Stimulated activated CD4-positive, alpha-beta T cell treated with anti-CD3 and anti-CD28 coated beads, Interleukin-4, amount 100 ng/mL, for 1 hour (primary cell): Measurements from ENCODE around the gene CUEDC2.

Experiments used
- DNase-seq: peaks from one replicate; pipeline ENCODE4 v3.0.0-alpha.2; 2020

CUEDC2 gene

GRCh38 chr10:102408728-102409603, 23.4 kb downstream of the CUEDC2 start:
- DNase-seq, result peak; percentile 85

- DNase-seq, result no peak
Measured at GRCh38 chr10:102408131-102408727, 24.1 kb downstream of the CUEDC2 start.

GRCh38 chr10:102407425-102408130, 24.8 kb downstream of the CUEDC2 start:
- no peak for DNase-seq

DNA sequence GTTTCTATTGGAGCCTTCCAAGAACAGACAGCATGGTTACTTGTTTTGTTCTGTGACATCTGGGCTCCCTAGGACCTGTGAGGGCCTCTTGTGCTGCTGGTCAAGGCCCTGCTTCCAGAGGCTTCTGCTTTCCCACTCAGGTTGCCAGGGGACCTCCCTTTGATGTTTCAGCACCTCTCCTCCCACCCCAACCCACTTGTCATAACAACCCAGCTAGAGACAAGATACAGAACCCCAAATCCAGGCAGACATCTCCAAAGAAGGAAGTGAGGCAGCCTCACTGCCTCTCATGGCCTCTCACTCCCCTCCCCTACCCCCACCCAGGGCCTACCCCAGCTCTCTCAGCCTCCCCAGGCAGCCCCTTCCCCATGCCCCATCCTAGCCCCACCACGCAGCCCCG, 25.6 kb downstream of the CUEDC2 start:
- DNase-seq, result no peak

GRCh38 chr10:102405632-102406031, 26.7 kb downstream of the CUEDC2 start:
- no peak for DNase-seq

GRCh38 chr10:102405108-102405571, 27.2 kb downstream of the CUEDC2 start:
- no peak for DNase-seq

DNA sequence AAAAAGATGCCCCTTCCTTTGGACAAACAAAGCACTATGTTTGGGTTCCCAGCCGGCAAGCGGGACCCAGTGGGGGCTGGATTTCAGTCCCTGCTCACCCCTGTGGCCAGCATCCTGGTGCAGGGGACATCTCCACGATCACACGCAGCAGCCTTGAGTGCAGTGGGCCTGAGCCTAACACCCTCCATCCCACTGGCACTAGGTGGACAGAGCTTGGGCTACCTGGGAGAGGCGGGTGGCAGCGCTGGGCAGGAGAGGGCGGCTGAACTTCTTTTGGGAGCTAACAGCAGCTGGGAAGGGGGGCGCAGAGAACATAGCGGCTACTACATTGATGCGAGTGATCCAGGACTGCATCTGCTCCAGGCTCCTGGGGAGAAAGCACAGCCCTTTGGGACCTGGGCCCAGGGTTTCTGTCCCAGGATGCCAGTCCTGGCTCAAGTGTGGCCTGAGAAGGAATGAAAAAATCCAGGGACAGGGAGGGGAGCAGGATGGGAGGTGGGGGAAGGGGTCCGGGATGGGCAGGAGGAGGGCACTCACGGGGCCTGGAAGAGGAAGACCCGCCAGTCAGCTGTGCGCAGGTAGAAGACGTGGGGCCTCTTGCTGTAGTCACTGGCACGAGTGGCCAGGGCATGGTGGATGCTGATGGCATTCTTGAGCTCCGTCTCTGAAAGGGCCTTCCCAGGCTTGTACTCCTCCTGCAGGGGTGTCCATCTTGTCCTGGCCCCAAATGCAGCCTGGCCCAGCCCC, 27.8 kb downstream of the CUEDC2 start:
- DNase-seq, result no peak

GRCh38 chr10:102403115-102403514, 29.3 kb downstream of the CUEDC2 start:
- DNase-seq, result no peak

GRCh38 chr10:102402512-102402896, 29.9 kb downstream of the CUEDC2 start:
- no peak for DNase-seq

DNA sequence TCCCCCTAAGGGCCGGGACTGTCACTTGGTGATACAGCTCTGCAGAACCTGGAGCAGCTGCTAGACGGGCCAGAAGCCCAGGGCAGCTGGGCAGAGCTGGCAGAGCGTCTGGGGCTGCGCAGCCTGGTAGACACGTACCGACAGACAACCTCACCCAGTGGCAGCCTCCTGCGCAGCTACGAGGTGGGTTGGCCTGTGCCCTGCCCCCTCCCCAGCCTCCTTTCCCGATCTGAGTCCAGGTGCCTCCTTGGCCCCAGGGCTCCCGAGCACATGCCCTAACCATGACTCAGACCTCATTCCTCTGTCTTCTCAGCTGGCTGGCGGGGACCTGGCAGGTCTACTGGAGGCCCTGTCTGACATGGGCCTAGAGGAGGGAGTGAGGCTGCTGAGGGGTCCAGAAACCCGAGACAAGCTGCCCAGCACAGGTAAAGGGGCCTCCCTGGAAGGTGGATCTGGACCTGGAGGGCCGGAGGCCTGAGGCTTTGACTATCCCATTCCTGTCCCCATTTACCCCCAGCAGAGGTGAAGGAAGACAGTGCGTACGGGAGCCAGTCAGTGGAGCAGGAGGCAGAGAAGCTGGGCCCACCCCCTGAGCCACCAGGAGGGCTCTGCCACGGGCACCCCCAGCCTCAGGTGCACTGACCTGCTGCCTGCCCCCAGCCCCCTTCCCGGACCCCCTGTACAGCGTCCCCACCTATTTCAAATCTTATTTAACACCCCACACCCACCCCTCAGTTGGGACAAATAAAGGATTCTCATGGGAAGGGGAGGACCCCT, 30.5 kb downstream of the CUEDC2 start:
- no peak for DNase-seq

DNA sequence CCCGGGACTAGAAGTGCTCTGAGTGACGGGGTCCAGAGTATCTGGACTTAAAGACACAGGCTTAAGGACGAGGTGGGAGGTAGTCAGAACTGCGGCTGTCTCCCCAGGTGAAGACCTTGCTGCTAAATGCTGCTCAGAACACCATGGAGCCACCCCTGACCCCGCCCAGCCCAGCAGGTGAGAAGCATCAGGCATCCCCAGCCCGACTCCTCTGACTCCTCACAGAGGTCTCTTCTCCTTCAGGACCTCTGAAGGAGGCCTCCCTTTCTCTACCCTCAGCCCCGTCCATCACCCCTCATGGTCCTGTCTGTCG, 31.1 kb downstream of the CUEDC2 start:
- DNase-seq, result no peak

DNA sequence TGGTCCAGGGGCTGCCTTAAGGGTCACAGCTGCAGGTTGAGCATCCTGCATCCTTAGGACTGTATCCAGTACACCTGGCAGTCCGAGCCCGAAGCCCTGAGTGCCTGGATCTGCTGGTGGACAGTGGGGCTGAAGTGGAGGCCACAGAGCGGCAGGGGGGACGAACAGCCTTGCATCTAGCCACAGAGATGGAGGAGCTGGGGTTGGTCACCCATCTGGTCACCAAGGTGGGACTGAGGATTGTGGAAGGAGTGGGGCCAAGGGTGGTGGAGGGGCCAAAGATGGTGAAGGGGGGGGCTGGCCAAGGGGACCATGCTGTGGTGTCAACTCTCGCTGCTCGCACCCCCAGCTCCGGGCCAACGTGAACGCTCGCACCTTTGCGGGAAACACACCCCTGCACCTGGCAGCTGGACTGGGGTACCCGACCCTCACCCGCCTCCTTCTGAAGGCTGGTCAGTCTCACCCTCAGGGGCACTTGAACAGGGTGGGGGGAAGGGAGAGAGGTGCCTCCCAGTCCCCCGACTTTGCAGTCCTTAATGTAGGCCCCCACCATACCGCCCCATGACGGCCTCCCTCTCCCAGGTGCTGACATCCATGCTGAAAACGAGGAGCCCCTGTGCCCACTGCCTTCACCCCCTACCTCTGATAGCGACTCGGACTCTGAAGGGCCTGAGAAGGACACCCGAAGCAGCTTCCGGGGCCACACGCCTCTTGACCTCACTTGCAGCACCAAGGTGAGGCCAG, 31.6 kb downstream of the CUEDC2 start:
- DNase-seq, result no peak

DNA sequence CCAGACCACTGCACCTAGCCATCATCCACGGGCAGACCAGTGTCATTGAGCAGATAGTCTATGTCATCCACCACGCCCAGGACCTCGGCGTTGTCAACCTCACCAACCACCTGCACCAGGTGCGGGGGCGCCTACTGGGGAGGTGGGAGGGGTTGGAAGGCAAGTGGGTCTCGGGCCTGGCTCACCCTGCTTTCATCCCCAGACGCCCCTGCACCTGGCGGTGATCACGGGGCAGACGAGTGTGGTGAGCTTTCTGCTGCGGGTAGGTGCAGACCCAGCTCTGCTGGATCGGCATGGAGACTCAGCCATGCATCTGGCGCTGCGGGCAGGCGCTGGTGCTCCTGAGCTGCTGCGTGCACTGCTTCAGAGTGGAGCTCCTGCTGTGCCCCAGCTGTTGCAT, 32.3 kb downstream of the CUEDC2 start:
- no peak for DNase-seq

- DNase-seq, result peak; percentile 88
Measured at GRCh38 chr10:102399217-102400021, 33.0 kb downstream of the CUEDC2 start.

DNA sequence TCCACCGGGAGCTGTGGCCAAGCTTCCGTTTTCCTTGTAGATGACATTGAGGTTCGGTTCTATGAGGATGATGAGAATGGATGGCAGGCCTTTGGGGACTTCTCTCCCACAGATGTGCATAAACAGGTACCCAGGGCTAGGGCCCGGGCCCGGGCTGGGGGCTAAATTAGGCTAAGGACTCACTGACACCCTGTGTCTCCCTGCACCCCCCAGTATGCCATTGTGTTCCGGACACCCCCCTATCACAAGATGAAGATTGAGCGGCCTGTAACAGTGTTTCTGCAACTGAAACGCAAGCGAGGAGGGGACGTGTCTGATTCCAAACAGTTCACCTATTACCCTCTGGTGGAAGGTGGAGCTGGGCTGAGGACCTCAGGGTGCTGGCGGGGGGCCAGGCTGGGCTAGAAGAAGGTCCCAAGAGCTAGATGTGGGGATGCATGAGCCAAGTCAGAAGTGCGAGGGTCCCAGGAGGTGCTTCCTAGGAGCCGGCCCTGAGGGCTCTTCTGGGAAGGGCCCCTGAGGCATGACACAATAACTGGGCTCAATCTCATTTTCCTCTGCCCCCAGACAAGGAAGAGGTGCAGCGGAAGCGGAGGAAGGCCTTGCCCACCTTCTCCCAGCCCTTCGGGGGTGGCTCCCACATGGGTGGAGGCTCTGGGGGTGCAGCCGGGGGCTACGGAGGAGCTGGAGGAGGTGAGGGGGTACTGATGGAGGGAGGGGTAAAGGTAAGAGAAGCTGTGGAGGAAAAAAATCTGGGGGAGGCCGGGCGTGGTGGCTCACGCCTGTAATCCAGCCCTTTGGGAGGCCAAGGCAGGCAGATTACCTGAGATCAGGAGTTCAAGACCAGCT, 34.0 kb downstream of the CUEDC2 start:
- DNase-seq, result no peak

DNA sequence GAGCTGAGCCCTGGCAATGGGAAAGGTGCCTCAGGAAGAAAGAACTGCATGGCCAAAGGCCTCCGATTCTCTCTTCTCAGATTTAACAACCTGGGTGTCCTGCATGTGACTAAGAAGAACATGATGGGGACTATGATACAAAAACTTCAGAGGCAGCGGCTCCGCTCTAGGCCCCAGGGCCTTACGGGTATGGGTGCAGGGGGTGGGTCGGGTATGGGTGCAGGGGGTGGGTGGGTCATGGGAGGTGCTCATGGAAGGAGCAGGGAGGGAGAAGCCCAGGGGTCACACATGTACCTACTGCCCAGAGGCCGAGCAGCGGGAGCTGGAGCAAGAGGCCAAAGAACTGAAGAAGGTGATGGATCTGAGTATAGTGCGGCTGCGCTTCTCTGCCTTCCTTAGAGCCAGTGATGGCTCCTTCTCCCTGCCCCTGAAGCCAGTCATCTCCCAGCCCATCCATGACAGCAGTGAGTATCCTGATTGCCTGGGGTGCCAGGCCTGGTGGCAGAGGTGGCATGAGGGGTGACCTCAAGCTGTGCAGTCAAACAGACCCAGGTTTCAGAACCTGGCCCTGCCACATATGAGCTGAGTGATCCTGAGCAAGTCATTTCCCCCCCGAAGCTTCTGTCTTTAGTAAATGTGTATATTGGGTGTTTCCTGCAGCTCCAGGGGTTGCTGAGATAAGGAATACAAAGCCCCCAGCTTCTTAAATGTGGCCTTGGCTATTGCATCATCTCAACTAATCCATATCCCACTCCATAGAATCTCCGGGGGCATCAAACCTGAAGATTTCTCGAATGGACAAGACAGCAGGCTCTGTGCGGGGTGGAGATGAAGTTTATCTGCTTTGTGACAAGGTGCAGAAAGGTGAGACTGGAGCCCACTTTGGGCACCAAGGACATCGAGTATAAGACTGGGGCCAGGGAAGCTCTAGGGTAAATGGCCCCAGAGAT, 34.9 kb downstream of the CUEDC2 start:
- no peak for DNase-seq

GRCh38 chr10:102396730-102397151, 35.6 kb downstream of the CUEDC2 start:
- no peak for DNase-seq

GRCh38 chr10:102396317-102396650, 36.1 kb downstream of the CUEDC2 start:
- no peak for DNase-seq
